HG03442 (cell line): ENCODE results near the gene SRGAP1.

Source experiments
- ATAC-seq: cut with Tn5 transposase; IDR thresholded peaks from one replicate; pipeline ENCODE4 v1.9.1; 2021; ENCODE audit warnings: mild to moderate bottlenecking, moderate library complexity; ENCODE audit not compliant: unreplicated experiment

The SRGAP1 gene

GRCh38 chr12:63963868-63964267 lies 119.4 kb downstream of the SRGAP1 start:
- no peak for ATAC-seq

- ATAC-seq, result no peak
These were observed 119.8 kb downstream of the SRGAP1 start for GRCh38 chr12:63964301-63964700.

GRCh38 chr12:63965936-63966605 lies 121.6 kb downstream of the SRGAP1 start:
- no peak for ATAC-seq

- ATAC-seq, result no peak
These were observed 122.1 kb downstream of the SRGAP1 start for GRCh38 chr12:63966606-63966975.

GRCh38 chr12:63967358-63968145 lies 123.1 kb downstream of the SRGAP1 start:
- ATAC-seq, result no peak

GRCh38 chr12:63968673-63969072 lies 124.2 kb downstream of the SRGAP1 start:
- ATAC-seq, result no peak

- ATAC-seq, result no peak
These were observed 132.4 kb downstream of the SRGAP1 start for GRCh38 chr12:63976902-63977395.

GRCh38 chr12:63977441-63977840 lies 132.9 kb downstream of the SRGAP1 start:
- no peak for ATAC-seq

GRCh38 chr12:63978519-63978918 lies 134.0 kb downstream of the SRGAP1 start:
- ATAC-seq, result no peak

- ATAC-seq, result no peak
These were observed 135.7 kb downstream of the SRGAP1 start for GRCh38 chr12:63980211-63980610.

- no peak for ATAC-seq
These were observed 136.8 kb downstream of the SRGAP1 start for GRCh38 chr12:63981343-63981742.

GRCh38 chr12:63982604-63983295 lies 138.2 kb downstream of the SRGAP1 start:
- no peak for ATAC-seq

- ATAC-seq, result no peak
These were observed 141.0 kb downstream of the SRGAP1 start for GRCh38 chr12:63985456-63985855.

GRCh38 chr12:63985945-63986344 lies 141.4 kb downstream of the SRGAP1 start:
- no peak for ATAC-seq

GRCh38 chr12:63989301-63989845 lies 144.9 kb downstream of the SRGAP1 start:
- no peak for ATAC-seq

- no peak for ATAC-seq
These were observed 146.5 kb downstream of the SRGAP1 start for GRCh38 chr12:63990828-63991547.

- ATAC-seq, result no peak
These were observed 150.2 kb downstream of the SRGAP1 start for GRCh38 chr12:63994704-63995103.

- no peak for ATAC-seq
These were observed 151.0 kb downstream of the SRGAP1 start for GRCh38 chr12:63995512-63995911.

- ATAC-seq, result no peak
These were observed 152.1 kb downstream of the SRGAP1 start for GRCh38 chr12:63996556-63996955.

- ATAC-seq, result no peak
These were observed 152.7 kb downstream of the SRGAP1 start for GRCh38 chr12:63997198-63997597.

- ATAC-seq, result no peak
These were observed 154.1 kb downstream of the SRGAP1 start for GRCh38 chr12:63998584-63998983.
